ENCODE measurements around the gene ABCG4.

GRCh38 chr11:119130662-119131061 lies 18.2 kb upstream of the ABCG4 start:
- TF ChIP-seq CTCF (conservative IDR thresholded peaks at IDR 0.05; ENCODE audit: low read depth in 2 of 2) (no peak), EZH2 (IDR thresholded peaks at IDR 0.05; ENCODE audit: low read depth, unreplicated experiment) (no peak), REST (IDR thresholded peaks at IDR 0.05; ENCODE audit: unreplicated experiment) (no peak), POLR2AphosphoS5 (IDR thresholded peaks at IDR 0.05; ENCODE audit: low read depth) (no peak), STAT1 (IDR thresholded peaks at IDR 0.05; ENCODE audit: unreplicated experiment) (no peak)

All from GM23338 (cell line).